Breast epithelium (tissue), 4 donors: ENCODE data around the gene DKK3. TPM values are rescaled to one million over a fixed set of nuclear protein-coding genes. Genes with fewer than 3 reads are reported as not detected.

Experiments
- DNase-seq, 2 donors: peaks; one replicate each; pipeline ENCODE4 v3.0.0-alpha.2; 2019; ENCODE audit warnings: low spot score in 2 of 2
- H3K27ac ChIP-seq, 2 donors: fragments of 200-600 bp; sonication (generic) in 1 of 2; one replicate each; pipeline ENCODE4 v1.5.1; 2016 to 2019; ENCODE audit warnings: mild to moderate bottlenecking in 1 of 2
- H3K27me3 ChIP-seq, 2 donors: fragments of 200-600 bp; sonication (generic) in 1 of 2; one replicate each; pipeline versions ENCODE4 v1.5.1 to v1.6.0; 2017 to 2019; ENCODE audit warnings: control low read depth in 1 of 2, mild to moderate bottlenecking in 1 of 2
- H3K36me3 ChIP-seq: fragments of 200-600 bp; one replicate; pipeline ENCODE4 v1.5.1; 2019
- H3K4me1 ChIP-seq, 2 donors: fragments of 200-600 bp; sonication (generic); one replicate each; pipeline ENCODE4 v1.5.1; 2016 to 2019; ENCODE audit warnings: control low read depth in 1 of 2
- H3K4me3 ChIP-seq, 3 donors: fragments of 200-600 bp; sonication (generic); 1 replicate in 2 of 3; 2 replicates in 1 of 3; pipeline ENCODE4 v1.5.1; 2016 to 2019; ENCODE audit warnings: mild to moderate bottlenecking in 3 of 3, moderate library complexity in 2 of 3
- H3K9me3 ChIP-seq, 2 donors: fragments of 200-600 bp; sonication (generic) in 1 of 2; one replicate each; pipeline ENCODE4 v1.5.1; 2016 to 2019; ENCODE audit warnings: control low read depth in 1 of 2
- CTCF ChIP-seq, 3 donors: fragments of 450-650 bp; IDR thresholded peaks; one replicate each; pipeline ENCODE4 v1.5.1; 2016 to 2017; ENCODE audit warnings: antibody characterized with exemption in 3 of 3, mild to moderate bottlenecking in 3 of 3, moderate library complexity in 3 of 3
- POLR2A ChIP-seq: fragments of 450-650 bp; IDR thresholded peaks from one replicate; pipeline ENCODE4 v1.6.1; 2016; ENCODE audit warnings: antibody characterized with exemption, mild to moderate bottlenecking, moderate library complexity
- POLR2AphosphoS5 ChIP-seq, 3 donors: sonication (generic); formaldehyde crosslinking; IDR thresholded peaks; one replicate each; pipeline ENCODE4 v1.6.1; 2017; ENCODE audit warnings: antibody characterized with exemption in 3 of 3
- intact Hi-C: fragments of 100-400 bp; cut with DNase I; formaldehyde crosslinking; loops from one replicate; pipeline ENCODE4 v1.15.1; 2023; ENCODE audit warnings: low total_unique reads
- total RNA-seq, 3 donors: library from RNA; depleted of rRNA; stranded (reverse); fragments of >200 nt; gene quantifications; one replicate each; pipeline ENCODE4 v1.1.0, GENCODE V29; 2016

Gene DKK3
- total RNA-seq, 3 donors from 2014 or later = 18.2 to 88.5 (median 87.1) TPM

DNA sequence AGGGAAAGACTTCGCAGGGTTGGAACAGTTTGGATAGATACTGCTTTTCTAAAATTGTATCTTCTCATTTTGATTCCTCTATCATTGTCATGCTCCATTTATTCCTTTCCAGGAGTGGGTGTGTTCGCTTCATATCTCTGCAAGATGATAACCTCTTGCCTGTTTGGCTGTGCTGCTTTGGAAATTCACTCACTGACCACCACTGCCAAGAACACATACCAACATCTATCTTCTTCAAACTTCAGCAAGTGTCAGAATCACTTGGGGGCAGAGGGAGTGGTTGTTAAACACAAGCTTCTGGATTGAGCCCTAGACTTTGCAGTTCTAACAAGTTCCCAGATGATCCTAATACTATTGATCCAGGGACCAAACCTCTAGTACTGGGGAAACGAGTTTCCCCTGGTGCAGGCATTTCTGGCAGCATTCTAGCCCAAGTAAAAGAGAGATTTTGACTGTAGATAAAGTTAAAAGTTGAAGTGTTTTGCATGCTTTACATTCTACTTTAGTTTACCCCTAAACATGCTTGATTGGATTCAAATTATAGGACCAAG is 11.5 kb upstream of the DKK3 start:
- no peaks in the 10 kb centered on the region for H3K4me1 ChIP-seq
- no peaks in the 10 kb centered on the region for H3K36me3 ChIP-seq
- no peak for TF ChIP-seq CTCF (IDR thresholded peaks at IDR 0.05)
- TF ChIP-seq POLR2AphosphoS5 (IDR thresholded peaks at IDR 0.05) = no peak
- no peak for TF ChIP-seq POLR2A
- intact Hi-C loops = no loop called here
- H3K9me3 ChIP-seq = no peaks in the 10 kb centered on the region
- no peak for DNase-seq
- H3K4me3 ChIP-seq = no peak overlapping the region
- H3K27me3 ChIP-seq = no peaks in the 10 kb centered on the region
- H3K27ac ChIP-seq = peak overlapping the region; percentile 45 to 64

DNA sequence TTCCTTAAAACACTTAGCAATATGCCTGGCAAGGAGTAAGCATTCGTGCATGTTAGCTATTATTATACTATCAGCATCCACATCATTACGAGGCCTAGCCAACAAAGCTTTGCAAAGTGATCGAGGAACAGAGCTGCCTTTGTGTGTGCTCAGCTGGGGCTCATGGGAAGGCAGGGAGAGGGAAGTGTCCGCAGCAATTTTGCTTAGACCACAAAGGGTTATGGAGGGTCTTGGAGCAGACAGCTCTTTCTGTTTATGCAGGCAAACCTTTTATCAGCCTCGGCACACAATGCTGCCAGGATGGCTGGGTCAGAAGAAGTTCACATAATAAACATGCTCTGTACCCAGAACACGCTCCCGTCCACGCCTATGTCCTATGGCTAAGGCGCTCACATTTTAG is 10.9 kb upstream of the DKK3 start:
- Histone ChIP-seq H3K36me3 (no peaks in the 10 kb centered on the region), H3K27ac (peak overlapping the region; percentile 45 to 64), H3K9me3 (no peaks in the 10 kb centered on the region), H3K27me3 (no peaks in the 10 kb centered on the region), H3K4me3 (no peak overlapping the region), H3K4me1 (no peaks in the 10 kb centered on the region)
- DNase-seq = no peak
- TF ChIP-seq POLR2AphosphoS5 (IDR thresholded peaks at IDR 0.05) (no peak), POLR2A (no peak), CTCF (IDR thresholded peaks at IDR 0.05) (no peak)
- intact Hi-C loops = no loop called here

DNA sequence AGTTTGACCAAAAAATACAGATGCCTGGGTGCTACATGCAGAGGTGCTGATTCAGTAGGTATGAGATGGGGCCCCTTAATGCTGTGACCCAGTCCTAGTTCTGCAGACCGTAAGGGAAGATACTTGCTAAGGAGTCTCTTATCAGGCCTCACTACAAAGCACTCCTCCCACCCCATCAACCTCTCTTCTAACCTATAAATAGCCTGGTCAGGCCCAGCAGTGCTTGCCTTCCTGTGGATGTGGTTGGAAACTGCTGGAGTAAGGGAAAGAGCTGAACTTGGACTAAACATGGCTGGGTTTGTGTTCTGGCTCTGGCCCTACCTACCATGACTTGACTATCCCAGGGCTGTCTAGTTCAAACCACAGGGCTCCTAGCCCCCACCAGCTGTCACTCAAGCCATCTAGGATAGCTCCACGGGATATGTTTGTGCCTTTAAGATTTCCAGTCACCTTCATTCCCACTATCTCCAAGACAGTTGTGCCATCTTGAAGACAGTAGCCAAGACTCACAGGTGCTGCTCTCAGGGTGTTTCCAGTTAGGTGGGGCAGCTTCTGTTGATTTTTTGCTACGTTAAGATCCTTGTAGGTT is 9.5 kb upstream of the DKK3 start:
- no peak for TF ChIP-seq POLR2A
- TF ChIP-seq POLR2AphosphoS5 (IDR thresholded peaks at IDR 0.05) = no peak
- no peaks in the 10 kb centered on the region for H3K4me1 ChIP-seq

DNA sequence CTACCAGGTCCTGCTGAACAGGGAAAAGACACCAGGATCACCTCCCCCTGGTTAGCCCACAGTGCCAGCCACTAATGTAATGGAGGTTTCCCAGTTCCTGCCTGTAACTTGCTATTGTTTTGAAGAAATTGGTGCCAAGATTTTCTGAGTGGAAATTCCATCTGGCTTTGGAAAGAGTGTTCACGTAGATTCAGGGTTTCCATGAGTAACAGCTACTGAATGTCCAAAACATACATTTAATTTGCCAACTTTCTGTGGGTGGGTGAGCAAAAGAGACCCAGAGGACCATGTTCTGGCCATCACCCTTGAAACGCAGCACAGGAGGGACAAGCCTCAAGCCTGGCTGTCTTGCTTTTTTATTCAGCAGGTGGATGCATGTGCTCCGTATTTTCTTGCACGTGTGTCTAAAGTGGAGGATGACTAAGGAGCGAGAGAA is 8.8 kb upstream of the DKK3 start:
- H3K27me3 ChIP-seq = no peaks in the 10 kb centered on the region
- no peaks in the 10 kb centered on the region for H3K9me3 ChIP-seq
- DNase-seq = no peak
- intact Hi-C loops = no loop called here
- TF ChIP-seq POLR2AphosphoS5 (IDR thresholded peaks at IDR 0.05) (peak in 1 of 3 donors; percentile 8), POLR2A (no peak)
- H3K36me3 ChIP-seq = no peaks in the 10 kb centered on the region
- no peak overlapping the region for H3K4me3 ChIP-seq
- H3K27ac ChIP-seq = peak overlapping the region; percentile 3 to 45
- no peaks in the 10 kb centered on the region for H3K4me1 ChIP-seq

More for the DNA sequence above, 9.5 kb upstream of the DKK3 start:
- no peaks in the 10 kb centered on the region for H3K9me3 ChIP-seq
- intact Hi-C loops = no loop called here
- no peak overlapping the region for H3K4me3 ChIP-seq
- H3K27me3 ChIP-seq = no peaks in the 10 kb centered on the region
- no peak for DNase-seq
- H3K27ac ChIP-seq = peak overlapping the region; percentile 45 to 64
- no peaks in the 10 kb centered on the region for H3K36me3 ChIP-seq

DNA sequence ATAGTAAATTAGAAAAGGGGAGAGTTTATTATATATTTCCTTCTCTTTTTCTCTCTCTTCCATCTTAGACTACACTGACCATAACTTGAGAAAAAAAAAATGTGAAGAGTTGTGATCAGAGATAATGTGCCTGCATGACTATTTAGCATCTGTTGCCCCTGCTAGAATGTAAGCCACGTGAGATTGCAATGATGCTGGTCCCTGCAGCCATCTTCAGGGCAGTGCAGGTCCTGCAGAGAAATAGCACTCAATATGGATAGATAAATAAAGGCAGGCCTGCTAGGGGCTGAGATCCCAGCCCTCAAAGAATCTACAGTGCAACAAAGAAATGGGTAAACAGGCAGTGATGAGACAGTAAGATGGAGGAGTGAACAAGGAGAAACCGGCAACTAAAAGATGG is 7.8 kb upstream of the DKK3 start:
- Histone ChIP-seq H3K4me3 (no peak overlapping the region), H3K36me3 (no peaks in the 10 kb centered on the region), H3K27me3 (no peaks in the 10 kb centered on the region), H3K4me1 (no peaks in the 10 kb centered on the region), H3K27ac (no peak overlapping the region), H3K9me3 (no peaks in the 10 kb centered on the region)
- no peak for DNase-seq
- intact Hi-C loops = no loop called here
- TF ChIP-seq POLR2A = no peak
- no peak for TF ChIP-seq CTCF (IDR thresholded peaks at IDR 0.05)

GRCh38 chr11:12015486-12015885 is 7.1 kb upstream of the DKK3 start:
- no peaks in the 10 kb centered on the region for H3K4me1 ChIP-seq
- no peak overlapping the region for H3K4me3 ChIP-seq
- no peaks in the 10 kb centered on the region for H3K9me3 ChIP-seq
- no peak overlapping the region for H3K27ac ChIP-seq
- DNase-seq = no peak
- no peak for TF ChIP-seq POLR2A
- no peak for TF ChIP-seq CTCF (IDR thresholded peaks at IDR 0.05)
- TF ChIP-seq POLR2AphosphoS5 (IDR thresholded peaks at IDR 0.05) = no peak
- no peaks in the 10 kb centered on the region for H3K36me3 ChIP-seq
- no peaks in the 10 kb centered on the region for H3K27me3 ChIP-seq
- intact Hi-C loops = no loop called here
